ENCODE results near the gene ZNRF1. TPM values are rescaled to one million over a fixed set of nuclear protein-coding genes. Genes with fewer than 3 reads are reported as not detected.

The ZNRF1 gene
- total RNA-seq, 1 donor from 2014 or later, result 2.8 TPM

GRCh38 chr16:75111514-75111940, 112.7 kb downstream of the ZNRF1 start:
- Mint-ChIP-seq H3K27ac (no peak overlapping the region), H3K4me3 (no peak overlapping the region), H3K9me3 (no peaks in the 10 kb centered on the region), H3K27me3 (peaks cover 51% of the 10 kb centered on the region), H3K4me1 (peaks cover 37% of the 10 kb centered on the region), H3K36me3 (ENCODE audit: low read depth) (no peaks in the 10 kb centered on the region)
- ChIA-PET CTCF (interaction anchor here (0.8 to 4.9 kb wide), 20 partner anchors 9 to 537 kb away, joined by 3 to 81 read pairs (median 4); partner anchors contain the start of genes WDR59 and ZNRF1), POLR2A (interaction anchor here (0.6 to 4.2 kb wide), 5 partner anchors 30 to 127 kb away, joined by 3 to 25 read pairs (median 5); partner anchors contain the start of genes WDR59 and ZNRF1)
- TF ChIP-seq CTCF (IDR thresholded peaks at IDR 0.05), result no peak
- ATAC-seq (ENCODE audit: low read depth) (peak; percentile 8), DNase-seq (no peak)
- intact Hi-C loops (cut with micrococcal nuclease), result loop anchor here (1.0 to 5.0 kb wide), 6 partner anchors 36 to 402 kb away; partner anchors contain the start of gene ZFP1

GRCh38 chr16:75111961-75112733, 113.3 kb downstream of the ZNRF1 start:
- ChIA-PET POLR2A (interaction anchor here (0.8 to 4.2 kb wide), 3 partner anchors 37 to 127 kb away, joined by 3 to 25 read pairs (median 5); partner anchors contain the start of genes WDR59 and ZNRF1), CTCF (interaction anchor here (0.9 to 4.9 kb wide), 15 partner anchors 9 to 299 kb away, joined by 3 to 81 read pairs (median 5); partner anchors contain the start of genes WDR59 and ZNRF1)
- H3K27me3 Mint-ChIP-seq, result peaks cover 49% of the 10 kb centered on the region
- no peaks in the 10 kb centered on the region for H3K36me3 Mint-ChIP-seq (ENCODE audit: low read depth)
- DNase-seq, result no peak
- H3K9me3 Mint-ChIP-seq, result no peaks in the 10 kb centered on the region
- intact Hi-C loops (cut with micrococcal nuclease), result loop anchor here (1.0 to 5.0 kb wide), 6 partner anchors 37 to 403 kb away; partner anchors contain the start of gene ZFP1
- no peak for ATAC-seq (ENCODE audit: low read depth)
- no peak for TF ChIP-seq CTCF (IDR thresholded peaks at IDR 0.05)
- H3K4me3 Mint-ChIP-seq, result no peak overlapping the region
- no peak overlapping the region for H3K27ac Mint-ChIP-seq
- H3K4me1 Mint-ChIP-seq, result peaks cover 37% of the 10 kb centered on the region

GRCh38 chr16:75112734-75113491, 114.1 kb downstream of the ZNRF1 start:
- Mint-ChIP-seq H3K4me1 (peaks cover 36% of the 10 kb centered on the region), H3K4me3 (no peak overlapping the region), H3K27me3 (peaks cover 44% of the 10 kb centered on the region), H3K9me3 (no peaks in the 10 kb centered on the region), H3K36me3 (ENCODE audit: low read depth) (no peaks in the 10 kb centered on the region), H3K27ac (no peak overlapping the region)
- CTCF ChIA-PET, result interaction anchor here (0.9 to 2.0 kb wide), 3 partner anchors 114 to 120 kb away, joined by 4 to 7 read pairs (median 7); partner anchors contain the start of gene ZNRF1
- POLR2A ChIA-PET, result interaction anchor here (4.2 kb wide), 1 partner anchor 114 kb away, joined by 25 read pairs; the partner anchor contains the start of gene ZNRF1
- DNase-seq (no peak), ATAC-seq (ENCODE audit: low read depth) (no peak)
- TF ChIP-seq CTCF (IDR thresholded peaks at IDR 0.05), result no peak
- intact Hi-C loops (cut with micrococcal nuclease), result loop anchor here (5.0 kb wide), 1 partner anchor 231 kb away; no protein-coding TSS in a partner anchor

GRCh38 chr16:75113541-75114121, 114.8 kb downstream of the ZNRF1 start:
- ATAC-seq (ENCODE audit: low read depth) (no peak), DNase-seq (no peak)
- intact Hi-C loops (cut with micrococcal nuclease), result loop anchor here (5.0 kb wide), 1 partner anchor 231 kb away; no protein-coding TSS in a partner anchor
- Mint-ChIP-seq H3K27ac (no peak overlapping the region), H3K36me3 (ENCODE audit: low read depth) (no peaks in the 10 kb centered on the region), H3K27me3 (peaks cover 40% of the 10 kb centered on the region), H3K4me1 (peaks cover 31% of the 10 kb centered on the region), H3K9me3 (no peaks in the 10 kb centered on the region), H3K4me3 (no peak overlapping the region)
- POLR2A ChIA-PET, result no interaction called here
- CTCF ChIA-PET, result interaction anchor here (1.9 kb wide), 1 partner anchor 115 kb away, joined by 7 read pairs; the partner anchor contains the start of gene ZNRF1
- TF ChIP-seq CTCF (IDR thresholded peaks at IDR 0.05), result no peak

Measured in activated B cell treated with CpG ODN at 0.5 μM for 24 hours (primary cell).